ENCODE results near the gene TMEM109. TPM values are rescaled to one million over a fixed set of nuclear protein-coding genes. Genes with fewer than 3 reads are reported as not detected.
A peak's percentile ranks its signal among the peaks of the same experiment; 100 is the strongest.

Gene TMEM109
- polyA plus RNA-seq, 2 of the 4 experiments (the other 2 are of a cell fraction): 40.9 to 93.0 TPM

DNA sequence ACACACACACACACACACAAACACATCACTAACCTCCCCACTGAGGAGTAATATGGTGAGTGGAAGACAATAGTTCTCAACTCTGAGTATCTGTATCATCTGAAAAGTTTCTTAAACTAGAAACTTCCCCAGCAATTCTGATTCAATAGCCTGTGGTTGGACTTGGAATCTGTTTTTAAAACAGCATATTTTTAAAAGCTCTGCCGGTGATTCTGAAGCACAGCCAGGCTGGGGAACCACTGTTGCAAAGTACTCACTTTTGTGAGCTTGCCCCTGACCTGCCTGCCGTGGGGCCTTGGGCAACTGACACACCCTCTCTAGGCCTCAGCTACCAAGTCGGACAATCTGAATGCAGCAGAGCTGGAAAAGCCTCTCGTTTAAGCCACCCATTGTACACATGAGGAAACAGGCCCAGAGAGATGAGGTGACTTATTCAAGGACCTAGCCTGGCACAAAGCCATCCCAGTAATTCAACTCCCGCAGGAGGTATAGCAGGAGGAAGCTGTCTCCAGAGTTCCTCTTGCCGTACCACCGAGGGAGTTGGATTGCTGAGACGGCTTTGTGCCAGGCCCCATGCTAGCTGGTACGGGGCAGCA, 29.1 kb downstream of the TMEM109 start:
- no peak for DNase-seq (ENCODE audit: low read depth in 1 of 2, low spot score in 1 of 2)
- no peak overlapping the region for H3K4me2 ChIP-seq
- WGBS (ENCODE audit: missing lambda C conversion rate): 60% methylated on average over 7 of the region's 9 CpGs
- ATAC-seq: no peak
- FAIRE-seq: no peak
- no peak overlapping the region for H3K27ac ChIP-seq
- no peaks in the 10 kb centered on the region for H3K4me1 ChIP-seq
- TF ChIP-seq NR3C1 (IDR thresholded peaks at IDR 0.05) (no peak), GATA3 (IDR thresholded peaks at IDR 0.05; ENCODE audit: borderline replicate concordance) (no peak), POLR2A (IDR thresholded peaks at IDR 0.05; ENCODE audit: low read length) (no peak), HOXB13 (CRISPR knock-in tag; IDR thresholded peaks at IDR 0.05; ENCODE audit: low read depth) (no peak), FOXS1 (CRISPR knock-in tag; IDR thresholded peaks at IDR 0.05) (no peak), EHF (CRISPR knock-in tag; IDR thresholded peaks at IDR 0.05) (no peak), JUN (IDR thresholded peaks at IDR 0.05) (no peak), RCOR1 (IDR thresholded peaks at IDR 0.05; ENCODE audit: low read depth, low read length) (no peak), FOSB (CRISPR knock-in tag; IDR thresholded peaks at IDR 0.05) (no peak), PBX3 (IDR thresholded peaks at IDR 0.05) (no peak), RARB (CRISPR knock-in tag; IDR thresholded peaks at IDR 0.05) (no peak), HEYL (CRISPR knock-in tag; IDR thresholded peaks at IDR 0.05) (no peak), ZC3H11A (IDR thresholded peaks at IDR 0.05) (no peak), ZSCAN20 (CRISPR knock-in tag; IDR thresholded peaks at IDR 0.05) (no peak), NFE2L2 (conservative IDR thresholded peaks at IDR 0.05; ENCODE audit: low read length) (no peak), KDM5A (IDR thresholded peaks at IDR 0.05) (no peak), MYC (IDR thresholded peaks at IDR 0.05; ENCODE audit: borderline replicate concordance, low read length) (no peak), ZNF302 (CRISPR knock-in tag; IDR thresholded peaks at IDR 0.05) (no peak)
- TF ChIP-seq, protein P1, sequence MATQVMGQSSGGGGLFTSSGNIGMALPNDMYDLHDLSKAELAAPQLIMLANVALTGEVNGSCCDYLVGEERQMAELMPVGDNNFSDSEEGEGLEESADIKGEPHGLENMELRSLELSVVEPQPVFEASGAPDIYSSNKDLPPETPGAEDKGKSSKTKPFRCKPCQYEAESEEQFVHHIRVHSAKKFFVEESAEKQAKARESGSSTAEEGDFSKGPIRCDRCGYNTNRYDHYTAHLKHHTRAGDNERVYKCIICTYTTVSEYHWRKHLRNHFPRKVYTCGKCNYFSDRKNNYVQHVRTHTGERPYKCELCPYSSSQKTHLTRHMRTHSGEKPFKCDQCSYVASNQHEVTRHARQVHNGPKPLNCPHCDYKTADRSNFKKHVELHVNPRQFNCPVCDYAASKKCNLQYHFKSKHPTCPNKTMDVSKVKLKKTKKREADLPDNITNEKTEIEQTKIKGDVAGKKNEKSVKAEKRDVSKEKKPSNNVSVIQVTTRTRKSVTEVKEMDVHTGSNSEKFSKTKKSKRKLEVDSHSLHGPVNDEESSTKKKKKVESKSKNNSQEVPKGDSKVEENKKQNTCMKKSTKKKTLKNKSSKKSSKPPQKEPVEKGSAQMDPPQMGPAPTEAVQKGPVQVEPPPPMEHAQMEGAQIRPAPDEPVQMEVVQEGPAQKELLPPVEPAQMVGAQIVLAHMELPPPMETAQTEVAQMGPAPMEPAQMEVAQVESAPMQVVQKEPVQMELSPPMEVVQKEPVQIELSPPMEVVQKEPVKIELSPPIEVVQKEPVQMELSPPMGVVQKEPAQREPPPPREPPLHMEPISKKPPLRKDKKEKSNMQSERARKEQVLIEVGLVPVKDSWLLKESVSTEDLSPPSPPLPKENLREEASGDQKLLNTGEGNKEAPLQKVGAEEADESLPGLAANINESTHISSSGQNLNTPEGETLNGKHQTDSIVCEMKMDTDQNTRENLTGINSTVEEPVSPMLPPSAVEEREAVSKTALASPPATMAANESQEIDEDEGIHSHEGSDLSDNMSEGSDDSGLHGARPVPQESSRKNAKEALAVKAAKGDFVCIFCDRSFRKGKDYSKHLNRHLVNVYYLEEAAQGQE (IDR thresholded peaks at IDR 0.05): no peak
- H3K4me3 ChIP-seq: no peak overlapping the region
- CTCF ChIA-PET: interaction anchor here (0.6 to 4.3 kb wide), 4 partner anchors 27 to 187 kb away, joined by 3 to 10 read pairs (median 4); no protein-coding TSS in a partner anchor
- no peaks in the 10 kb centered on the region for H3K9me3 ChIP-seq
- POLR2A ChIA-PET: no interaction called here

DNA sequence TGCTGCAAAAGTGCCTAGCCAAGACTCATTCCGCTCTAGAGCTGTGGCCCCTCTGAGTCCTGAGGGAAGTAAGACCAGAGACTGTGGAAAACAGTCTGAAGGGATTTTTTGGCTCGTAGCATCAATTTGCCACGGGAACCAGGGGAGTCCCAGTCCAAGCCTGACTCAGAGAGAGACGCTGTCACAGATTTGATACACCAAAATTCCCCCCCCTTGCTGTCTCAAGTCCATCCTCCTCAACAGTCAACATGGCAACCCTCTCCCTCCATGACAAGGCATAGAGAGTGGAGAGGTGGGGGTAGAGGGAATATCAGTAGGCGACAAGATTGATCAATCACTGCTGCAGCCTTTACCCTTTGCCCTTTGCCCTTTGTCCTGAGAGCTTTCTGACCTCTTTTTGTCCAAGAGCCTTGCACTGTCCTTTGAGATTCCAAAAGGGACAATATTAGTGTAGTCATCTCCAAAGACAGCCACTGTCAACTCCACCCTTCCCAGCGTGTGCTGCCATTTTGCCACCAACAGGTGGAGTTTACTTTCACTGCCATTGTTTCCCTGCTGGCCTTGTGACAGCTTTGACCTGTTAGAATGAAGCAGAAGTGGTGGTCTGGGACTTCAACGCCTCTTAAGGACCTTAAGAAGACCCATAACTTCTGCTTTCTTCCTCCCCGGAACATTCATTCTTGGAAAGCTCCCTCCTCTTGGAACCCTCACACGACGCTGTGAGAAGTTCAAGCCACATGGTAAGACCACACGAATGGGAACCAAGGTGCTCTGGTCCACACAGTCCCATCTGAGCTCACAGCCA, 30.7 kb downstream of the TMEM109 start:
- CTCF ChIA-PET: interaction anchor here (1.2 to 1.5 kb wide), 2 partner anchors 17 to 186 kb away, joined by 3 to 4 read pairs; no protein-coding TSS in a partner anchor
- FAIRE-seq (no peak), DNase-seq (ENCODE audit: low read depth in 1 of 2, low spot score in 1 of 2) (peak; percentile 25), ATAC-seq (peak in 1 of 2 experiments; percentile 44; a peak in 2 of 6 replicates)
- H3K4me1 ChIP-seq: no peaks in the 10 kb centered on the region
- POLR2A ChIA-PET: no interaction called here
- H3K4me3 ChIP-seq: no peak overlapping the region
- no peak for TF ChIP-seq ESRRA (IDR thresholded peaks at IDR 0.05; ENCODE audit: borderline replicate concordance, low read length)
- no peak for TF ChIP-seq RNF2 (IDR thresholded peaks at IDR 0.05; ENCODE audit: borderline replicate concordance, low read depth)
- TF ChIP-seq NPAS2 (CRISPR knock-in tag; IDR thresholded peaks at IDR 0.05; ENCODE audit: borderline replicate concordance): no peak
- no peak for TF ChIP-seq PBX3 (IDR thresholded peaks at IDR 0.05)
- TF ChIP-seq HOXA7 (CRISPR knock-in tag; IDR thresholded peaks at IDR 0.05): no peak
- no peak for TF ChIP-seq RCOR1 (IDR thresholded peaks at IDR 0.05; ENCODE audit: low read depth, low read length)
- no peak for TF ChIP-seq SMC3 (IDR thresholded peaks at IDR 0.05)
- no peak for TF ChIP-seq USF2 (IDR thresholded peaks at IDR 0.05)
- no peak for TF ChIP-seq JUNB (IDR thresholded peaks at IDR 0.05)
- TF ChIP-seq, protein P2, sequence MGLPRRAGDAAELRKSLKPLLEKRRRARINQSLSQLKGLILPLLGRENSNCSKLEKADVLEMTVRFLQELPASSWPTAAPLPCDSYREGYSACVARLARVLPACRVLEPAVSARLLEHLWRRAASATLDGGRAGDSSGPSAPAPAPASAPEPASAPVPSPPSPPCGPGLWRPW (IDR thresholded peaks at IDR 0.05): no peak
- no peak for TF ChIP-seq CHD2 (IDR thresholded peaks at IDR 0.05; ENCODE audit: low read length, partially characterized antibody)
- no peak for TF ChIP-seq EHMT2 (IDR thresholded peaks at IDR 0.05; ENCODE audit: low read depth)
- TF ChIP-seq ATOH8 (CRISPR knock-in tag; IDR thresholded peaks at IDR 0.05; ENCODE audit: low read depth): no peak
- no peak for TF ChIP-seq KDM1A (IDR thresholded peaks at IDR 0.05; ENCODE audit: low read depth)
- 61% methylated on average over 11 of the region's 11 CpGs for WGBS (ENCODE audit: missing lambda C conversion rate)
- no peak overlapping the region for H3K4me2 ChIP-seq
- H3K27ac ChIP-seq: no peak overlapping the region
- H3K9me3 ChIP-seq: no peaks in the 10 kb centered on the region
